ENCODE results near the gene ZNF33B.

- TF ChIP-seq GATA2 (IDR thresholded peaks at IDR 0.05; ENCODE audit: low read depth, low read length) = no peak
- TF ChIP-seq GATA3 (IDR thresholded peaks at IDR 0.05; ENCODE audit: low read depth, low read length) = no peak
These were observed 81.4 kb downstream of the ZNF33B start for GRCh38 chr10:42556931-42557330.

Data from SH-SY5Y (cell line).